ENCODE results near the gene CCDC3.
"Not testable (repeated sequence)": the region's sequence is repeated elsewhere in the genome, so short reads cannot be mapped to it uniquely, and the experiment has no call there.

Gene CCDC3

DNA sequence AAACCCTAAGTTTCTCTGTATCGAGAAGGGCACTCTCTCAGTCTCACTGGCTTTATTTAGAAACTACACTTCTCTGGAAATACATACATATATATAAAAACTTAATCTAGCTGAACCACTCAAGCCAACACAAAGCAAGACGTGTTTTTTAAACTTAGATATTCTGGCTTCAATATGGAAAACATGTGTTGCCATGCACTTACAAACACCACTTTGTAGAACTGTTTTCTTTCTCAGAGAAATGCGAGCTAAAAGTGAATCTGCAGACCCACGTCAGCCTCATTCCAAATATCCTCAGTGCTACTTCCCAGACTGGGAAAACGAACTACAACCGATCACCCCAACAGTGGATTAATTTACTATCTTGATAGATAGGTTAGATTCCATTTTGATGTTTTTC, 1.7 kb downstream of the CCDC3 start:
- DNase-seq = no peak

DNA sequence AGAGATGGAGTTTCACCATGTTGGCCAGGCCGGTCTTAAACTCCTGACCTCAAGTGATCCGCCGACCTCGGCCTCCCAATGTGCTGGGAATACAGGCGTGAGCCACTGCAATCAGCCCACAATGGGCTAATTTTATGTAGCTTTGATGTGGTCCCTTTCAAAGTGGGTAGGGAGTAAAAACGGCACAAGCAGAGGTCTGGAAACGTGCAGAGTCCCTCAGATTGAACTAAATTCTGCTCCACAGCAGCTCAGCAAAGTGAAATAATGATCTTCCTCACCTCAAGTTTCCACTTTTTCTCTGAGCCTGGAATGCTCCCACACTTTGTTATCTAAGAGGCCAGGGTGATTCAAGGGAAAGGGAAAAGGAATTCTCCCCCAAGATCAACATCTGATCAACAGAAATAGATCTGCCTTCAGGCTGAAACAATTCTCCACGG, 6.1 kb downstream of the CCDC3 start:
- no peak for DNase-seq

DNA sequence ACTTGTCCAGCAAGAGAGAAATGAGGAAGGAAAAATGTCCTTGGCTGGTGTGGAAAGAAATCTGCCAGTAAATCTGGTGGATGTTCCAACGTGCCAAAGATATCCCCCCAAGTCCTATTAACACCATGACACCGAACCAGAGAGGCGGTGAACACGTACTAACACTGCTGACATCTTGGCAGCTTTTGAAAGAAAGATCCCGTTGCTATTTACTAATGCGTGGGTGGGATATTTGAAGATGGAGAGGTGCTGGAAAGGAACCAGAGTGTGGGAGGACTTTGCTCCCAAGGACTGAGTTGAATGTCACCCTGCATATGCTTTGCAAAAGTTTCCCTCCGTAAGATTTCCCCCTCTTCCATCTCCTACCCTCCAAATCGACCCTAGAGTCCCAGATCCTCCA, 7.9 kb downstream of the CCDC3 start:
- DNase-seq = no peak

- DNase-seq = no peak
Observed at GRCh38 chr10:12985347-12985746, 16.2 kb downstream of the CCDC3 start.

DNA sequence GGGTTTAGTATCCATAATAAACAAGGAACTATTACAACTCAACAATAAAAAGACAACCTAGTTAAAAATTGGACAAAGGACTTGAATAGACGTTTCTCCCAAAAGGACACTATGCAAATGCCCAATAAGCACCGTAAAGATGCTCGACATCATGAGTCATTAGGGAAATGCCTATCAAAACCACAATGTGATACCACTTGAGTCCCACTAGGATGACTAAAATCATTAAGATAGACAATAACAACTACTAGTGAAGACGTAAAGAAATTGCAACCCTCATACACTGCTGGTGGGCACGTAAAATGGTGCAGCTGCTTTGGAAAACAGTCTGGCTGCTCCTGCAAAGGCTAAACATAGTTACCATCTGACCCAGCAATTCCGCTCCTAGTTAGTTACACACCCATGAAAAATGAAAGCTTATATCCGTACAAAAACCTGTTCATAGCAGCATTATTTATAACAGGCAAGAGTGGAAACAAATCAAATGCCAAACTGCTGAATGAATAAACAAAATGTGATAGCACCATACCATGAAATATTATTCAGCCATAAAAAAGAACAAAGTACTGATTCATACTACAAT, 17.3 kb downstream of the CCDC3 start:
- DNase-seq = no peak

- DNase-seq = not testable (repeated sequence)
Observed at GRCh38 chr10:12983568-12983967, 17.9 kb downstream of the CCDC3 start.

DNA sequence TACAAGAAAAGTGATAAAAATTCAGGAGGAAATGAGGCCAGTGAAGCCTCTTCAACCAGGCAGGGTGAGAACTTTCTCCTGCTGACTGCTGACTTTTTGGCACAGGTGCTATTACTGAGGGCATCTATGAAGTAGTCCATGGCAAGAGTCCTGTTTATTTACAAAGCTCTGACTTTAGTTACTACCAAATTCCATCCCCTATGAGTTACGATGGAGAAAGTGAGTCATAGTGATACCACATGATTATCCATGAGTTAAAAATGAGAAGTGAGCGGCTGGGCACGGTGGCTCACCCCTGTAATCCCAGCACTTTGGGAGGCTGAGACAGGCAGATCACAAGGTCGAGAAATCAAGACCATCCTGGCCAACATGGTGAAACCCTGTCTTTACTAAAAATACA, 19.9 kb downstream of the CCDC3 start:
- DNase-seq = no peak

- no peak for DNase-seq
Observed at GRCh38 chr10:12980713-12981306, 20.7 kb downstream of the CCDC3 start.

DNA sequence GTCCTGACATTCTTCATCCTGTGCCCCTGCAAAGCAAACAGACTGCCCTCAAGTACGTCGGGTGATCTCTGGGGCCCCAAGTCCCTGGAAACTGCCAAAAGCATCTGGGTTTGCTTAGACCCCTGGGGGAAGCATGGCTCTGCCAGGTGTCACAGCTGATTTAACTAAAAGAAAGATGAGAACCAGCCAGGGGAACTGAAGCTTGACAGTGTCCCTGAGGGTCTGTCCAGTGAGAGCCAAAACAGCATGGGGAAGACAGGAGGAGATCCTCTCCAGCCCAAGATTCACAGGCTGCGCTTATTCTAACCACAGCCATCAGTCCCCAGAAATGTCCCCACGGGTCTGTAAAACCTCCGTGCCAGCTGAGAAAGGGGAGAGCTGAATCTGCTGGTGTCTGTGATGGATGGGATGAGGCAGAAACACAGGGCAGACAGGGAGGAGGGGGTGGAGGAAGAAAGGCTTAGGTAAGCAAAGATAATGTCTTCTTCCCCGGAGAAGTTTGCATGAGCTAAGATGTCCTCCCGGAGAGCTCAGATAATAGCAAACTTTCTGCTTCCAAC, 21.3 kb downstream of the CCDC3 start:
- DNase-seq = no peak

DNA sequence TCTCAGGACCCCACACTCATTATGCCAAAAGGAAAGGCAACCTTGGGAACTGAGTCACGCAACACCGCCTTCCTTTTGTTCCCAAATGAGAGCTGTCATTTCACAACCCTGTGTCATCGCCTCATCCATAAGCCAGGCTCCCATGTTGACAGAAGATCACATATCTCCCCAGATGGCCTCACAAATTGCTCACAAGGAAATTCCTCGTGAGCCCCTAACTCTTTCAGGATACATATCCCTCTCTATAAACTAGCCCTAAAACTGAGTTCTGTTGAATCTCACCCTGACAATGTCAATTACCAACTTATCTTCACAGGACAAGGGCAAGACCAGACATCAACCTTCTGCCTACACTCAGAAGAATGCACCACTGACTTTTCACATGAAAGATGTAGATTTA, 22.6 kb downstream of the CCDC3 start:
- no peak for DNase-seq

- no peak for DNase-seq
Observed at GRCh38 chr10:12975906-12976305, 25.6 kb downstream of the CCDC3 start.

- no peak for DNase-seq
Observed at GRCh38 chr10:12975266-12975665, 26.2 kb downstream of the CCDC3 start.

GRCh38 chr10:12974491-12975199, 26.9 kb downstream of the CCDC3 start:
- no peak for DNase-seq

DNA sequence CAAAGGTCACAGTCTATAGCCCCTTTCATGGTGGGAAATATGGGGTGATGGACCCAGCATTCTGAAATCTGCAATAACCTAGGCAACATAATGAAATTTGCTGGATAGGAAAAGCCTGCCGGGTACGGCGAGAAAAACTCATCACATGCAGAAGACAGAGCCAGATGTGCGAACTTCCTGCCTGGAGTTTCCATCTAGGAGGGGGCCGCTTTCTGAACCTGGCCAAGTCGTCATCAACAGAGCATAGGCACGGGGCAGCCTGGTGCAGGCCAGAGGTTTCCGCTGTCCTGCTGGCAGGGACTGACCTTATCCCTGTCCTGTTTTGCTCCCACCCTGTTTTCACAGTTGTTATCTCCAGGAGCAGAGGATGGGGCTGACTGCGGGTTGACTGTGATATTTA, 27.4 kb downstream of the CCDC3 start:
- no peak for DNase-seq

- no peak for DNase-seq
Observed at GRCh38 chr10:12973149-12973718, 28.3 kb downstream of the CCDC3 start.

- DNase-seq = no peak
Observed at GRCh38 chr10:12972146-12972545, 29.4 kb downstream of the CCDC3 start.

GRCh38 chr10:12971001-12971788, 30.3 kb downstream of the CCDC3 start:
- DNase-seq = no peak

- DNase-seq = no peak
Observed at GRCh38 chr10:12969951-12970350, 31.6 kb downstream of the CCDC3 start.

GRCh38 chr10:12966067-12966466, 35.4 kb downstream of the CCDC3 start:
- no peak for DNase-seq

DNA sequence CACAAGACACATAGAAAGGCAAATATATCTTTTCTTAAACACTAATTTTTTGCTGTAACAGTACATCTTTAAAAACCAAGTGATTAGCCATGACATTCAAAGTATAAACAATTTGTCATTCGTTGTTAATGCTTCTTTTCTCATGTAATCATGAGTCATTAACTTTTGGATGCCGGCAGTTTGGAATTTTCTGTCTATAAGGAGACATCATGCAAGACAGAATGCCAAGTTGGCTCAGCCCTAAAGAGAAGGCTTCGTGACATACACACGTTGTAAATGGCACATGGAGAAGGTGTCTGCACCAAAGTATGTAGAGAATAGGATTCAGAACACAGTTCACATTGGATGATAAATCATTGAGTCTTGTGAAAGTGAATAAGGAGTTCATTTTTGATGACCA, 35.9 kb downstream of the CCDC3 start:
- no peak for DNase-seq

GRCh38 chr10:12962556-12962955, 39.0 kb downstream of the CCDC3 start:
- no peak for DNase-seq

DNA sequence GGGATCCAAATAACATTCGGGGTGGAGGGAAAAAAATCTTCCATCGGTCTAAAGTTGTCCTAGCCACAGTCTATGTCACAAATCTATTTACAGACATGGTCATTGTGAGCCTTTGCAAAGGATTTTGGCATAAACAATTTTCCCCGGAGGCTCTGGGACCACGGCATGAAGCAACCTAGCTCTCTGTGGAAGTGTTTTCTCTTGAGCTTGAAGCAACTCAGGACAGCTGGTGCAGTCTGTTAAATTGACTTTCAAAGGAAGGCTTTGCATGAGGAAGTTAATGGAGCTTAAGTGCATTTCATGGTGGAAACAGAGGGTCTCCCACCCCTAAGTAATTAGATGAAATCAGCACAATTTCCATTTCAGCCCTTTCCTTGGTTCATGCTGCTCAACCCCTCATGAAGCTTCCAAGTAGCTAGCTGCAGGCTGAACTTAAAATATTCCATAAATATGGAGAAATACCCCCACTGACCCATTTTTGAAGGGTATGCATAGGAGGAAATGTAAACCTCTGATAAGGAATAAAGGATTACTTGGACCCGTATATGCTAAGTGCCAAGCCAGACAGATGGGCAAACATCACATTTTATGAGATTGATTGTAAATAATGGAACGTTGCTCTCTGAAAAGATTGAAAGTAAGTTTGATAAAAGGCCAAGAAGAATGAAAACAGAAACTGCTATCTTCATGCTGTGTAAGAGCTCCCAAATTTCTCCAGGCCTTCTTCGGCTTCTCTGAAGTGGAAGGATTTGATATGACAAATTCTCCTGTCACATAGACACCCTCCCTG, 39.9 kb downstream of the CCDC3 start:
- DNase-seq = no peak
